HepG2 (cell line): Measurements from ENCODE around the gene SPRR3.

Source experiments
- ARID2 ChIP-seq: sonication (generic); formaldehyde crosslinking; IDR thresholded peaks from 2 replicates; pipeline ENCODE4 v1.8.1; 2022; ENCODE audit warnings: mild to moderate bottlenecking, missing genetic modification reagents, borderline replicate concordance
- ATAD3A ChIP-seq: sonication (generic); formaldehyde crosslinking; IDR thresholded peaks from 2 replicates; pipeline ENCODE4 v1.4.0; 2020; ENCODE audit warnings: missing genetic modification reagents
- CREB1 ChIP-seq, 2 experiments: fragments of 450-650 bp in 1 of 2; IDR thresholded peaks; 2 replicates each; pipeline ENCODE4 v1.6.1; 2016 to 2017; ENCODE audit warnings: control low read depth in 1 of 2, mild to moderate bottlenecking in 1 of 2, missing compliant biosample characterization in 1 of 2, missing genetic modification characterization in 1 of 2
- EHMT2 ChIP-seq: fragments of 200-600 bp; sonication (generic); IDR thresholded peaks from 2 replicates; pipeline ENCODE4 v1.7.0; 2017; ENCODE audit warnings: antibody characterized with exemption, low read depth, low read length, borderline replicate concordance
- ETV6 ChIP-seq: sonication (generic); formaldehyde crosslinking; conservative IDR thresholded peaks from 2 replicates; pipeline ENCODE4 v1.4.0; 2020; ENCODE audit warnings: missing genetic modification reagents
- KDM2A ChIP-seq: sonication (generic); formaldehyde crosslinking; IDR thresholded peaks from 2 replicates; pipeline ENCODE4 v1.4.0; 2020; ENCODE audit warnings: low read depth, missing genetic modification reagents, borderline replicate concordance
- KLF15 ChIP-seq: sonication (generic); formaldehyde crosslinking; IDR thresholded peaks from 2 replicates; pipeline ENCODE4 v1.8.1; 2023; ENCODE audit warnings: borderline replicate concordance, mild to moderate bottlenecking, inconsistent platforms, missing genetic modification reagents, mixed read lengths
- MYC ChIP-seq: sonication (generic); formaldehyde crosslinking; IDR thresholded peaks from 2 replicates; pipeline ENCODE4 v1.9.0; 2021; ENCODE audit warnings: missing genetic modification reagents, borderline replicate concordance
- PREB ChIP-seq: sonication (generic); formaldehyde crosslinking; IDR thresholded peaks from 2 replicates; pipeline ENCODE4 v1.4.0; 2020; ENCODE audit warnings: missing genetic modification reagents
- RXRA ChIP-seq: sonication (generic); formaldehyde crosslinking; IDR thresholded peaks from 2 replicates; pipeline ENCODE4 v1.5.1; 2020; ENCODE audit warnings: missing genetic modification reagents
- ZFP36 ChIP-seq: fragments of 150-350 bp; IDR thresholded peaks from 2 replicates; pipeline ENCODE4 v1.6.1; 2018; ENCODE audit warnings: borderline replicate concordance, low read length, low read depth; ENCODE audit not compliant: partially characterized antibody
- ZFX ChIP-seq: sonication (generic); formaldehyde crosslinking; IDR thresholded peaks from 2 replicates; pipeline ENCODE4 v1.4.0; 2020; ENCODE audit warnings: mild to moderate bottlenecking, low read depth, missing genetic modification reagents, moderate library complexity
- ZNF12 ChIP-seq: sonication (generic); formaldehyde crosslinking; IDR thresholded peaks from 2 replicates; pipeline ENCODE4 v1.5.0; 2020; ENCODE audit warnings: missing genetic modification reagents
- ZNF615 ChIP-seq: sonication (generic); formaldehyde crosslinking; IDR thresholded peaks from 2 replicates; pipeline ENCODE4 v1.5.0; 2020; ENCODE audit warnings: mild to moderate bottlenecking, missing genetic modification reagents, borderline replicate concordance

- no peak for TF ChIP-seq RXRA (CRISPR knock-in tag)
- no peak for TF ChIP-seq EHMT2
- no peak for TF ChIP-seq ZNF615 (CRISPR knock-in tag)
- TF ChIP-seq MYC, result no peak
- TF ChIP-seq ATAD3A (CRISPR knock-in tag), result no peak
- no peak for TF ChIP-seq PREB (CRISPR knock-in tag)
- TF ChIP-seq ZNF12 (CRISPR knock-in tag), result no peak
- no peak for TF ChIP-seq ZFP36
- no peak for TF ChIP-seq CREB1 (IDR thresholded peaks at IDR 0.05)
- TF ChIP-seq CREB1 (CRISPR knock-in tag; IDR thresholded peaks at IDR 0.05), result no peak
- no peak for TF ChIP-seq KLF15 (CRISPR knock-in tag)
- no peak for TF ChIP-seq ARID2 (CRISPR knock-in tag)
- no peak for TF ChIP-seq ETV6 (CRISPR knock-in tag)
- no peak for TF ChIP-seq ZFX
- no peak for TF ChIP-seq KDM2A
Observed at GRCh38 chr1:152954436-152954835, 47.1 kb upstream of the SPRR3 start.
